ENCODE results near the gene RAB11FIP4. TPM values are rescaled to one million over a fixed set of nuclear protein-coding genes. Genes with fewer than 3 reads are reported as not detected.
A peak's percentile ranks its signal among the peaks of the same experiment; 100 is the strongest.

The RAB11FIP4 gene
- total and polyA plus RNA-seq, 2 of the 13 experiments (the other 11 are each of a cell fraction or from before 2014, with no cell fraction given), result 28.0 to 89.3 TPM

DNA sequence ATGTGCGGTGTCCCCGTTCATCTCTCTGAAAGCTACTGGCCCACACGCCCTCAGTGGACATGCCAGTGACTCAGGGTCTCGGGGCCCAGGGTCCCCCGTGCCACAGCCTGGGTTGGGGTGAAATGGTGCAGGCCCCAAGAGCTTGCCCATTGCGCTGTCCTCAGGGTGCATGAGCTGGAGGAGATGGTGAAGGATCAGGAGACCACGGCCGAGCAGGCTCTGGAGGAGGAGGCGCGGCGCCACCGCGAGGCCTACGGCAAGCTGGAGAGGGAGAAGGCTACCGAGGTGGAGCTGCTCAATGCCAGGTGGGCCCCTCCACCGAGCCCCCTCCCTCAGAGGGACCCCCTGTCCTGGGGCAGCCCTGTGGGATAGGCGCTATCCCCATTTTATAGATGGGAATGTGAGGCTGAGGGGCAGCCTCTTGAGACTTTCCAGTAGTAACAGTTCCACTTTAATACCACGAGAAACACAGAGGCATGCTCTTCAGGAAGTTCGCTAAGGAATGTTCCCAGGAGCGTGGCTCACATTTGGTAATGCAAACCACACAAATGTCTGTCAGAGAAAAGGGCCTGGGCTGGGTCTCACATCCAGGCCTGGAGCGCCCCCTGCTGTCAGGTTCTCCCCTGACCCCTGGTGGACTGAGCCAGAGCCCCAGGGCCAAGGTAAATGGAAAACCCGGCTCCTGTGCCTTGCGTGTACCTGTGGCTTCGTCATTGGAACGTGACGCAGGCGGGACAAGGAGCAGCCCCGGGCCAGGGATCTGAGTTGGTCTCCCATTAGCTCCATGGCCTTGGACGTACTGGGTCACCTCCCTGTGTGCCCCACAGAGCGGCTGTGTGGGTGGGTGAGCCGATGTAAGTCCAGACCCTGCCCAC is 133.7 kb downstream of the RAB11FIP4 start (continued):
- TF ChIP-seq ZHX2 (IDR thresholded peaks at IDR 0.05; ENCODE audit: low read depth) (no peak), ZHX2 (CRISPR knock-in tag; IDR thresholded peaks at IDR 0.05; ENCODE audit: borderline replicate concordance) (no peak), NFYB (CRISPR knock-in tag; IDR thresholded peaks at IDR 0.05) (no peak), SIN3B (IDR thresholded peaks at IDR 0.05; ENCODE audit: low read length) (no peak), RBM22 (optimal IDR thresholded peaks at IDR 0.05; ENCODE audit: low read length) (peak; percentile 86), ZMYM4 (CRISPR knock-in tag; IDR thresholded peaks at IDR 0.05) (no peak), CENPBD1 (CRISPR knock-in tag; IDR thresholded peaks at IDR 0.05; ENCODE audit: borderline replicate concordance, low read depth) (no peak), MYC (CRISPR knock-in tag; IDR thresholded peaks at IDR 0.05; ENCODE audit: borderline replicate concordance) (no peak)
- TF ChIP-seq, protein P1, sequence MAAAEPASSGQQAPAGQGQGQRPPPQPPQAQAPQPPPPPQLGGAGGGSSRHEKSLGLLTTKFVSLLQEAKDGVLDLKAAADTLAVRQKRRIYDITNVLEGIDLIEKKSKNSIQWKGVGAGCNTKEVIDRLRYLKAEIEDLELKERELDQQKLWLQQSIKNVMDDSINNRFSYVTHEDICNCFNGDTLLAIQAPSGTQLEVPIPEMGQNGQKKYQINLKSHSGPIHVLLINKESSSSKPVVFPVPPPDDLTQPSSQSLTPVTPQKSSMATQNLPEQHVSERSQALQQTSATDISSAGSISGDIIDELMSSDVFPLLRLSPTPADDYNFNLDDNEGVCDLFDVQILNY (CRISPR knock-in tag; conservative IDR thresholded peaks at IDR 0.05), result no peak
- TF ChIP-seq, protein P2, sequence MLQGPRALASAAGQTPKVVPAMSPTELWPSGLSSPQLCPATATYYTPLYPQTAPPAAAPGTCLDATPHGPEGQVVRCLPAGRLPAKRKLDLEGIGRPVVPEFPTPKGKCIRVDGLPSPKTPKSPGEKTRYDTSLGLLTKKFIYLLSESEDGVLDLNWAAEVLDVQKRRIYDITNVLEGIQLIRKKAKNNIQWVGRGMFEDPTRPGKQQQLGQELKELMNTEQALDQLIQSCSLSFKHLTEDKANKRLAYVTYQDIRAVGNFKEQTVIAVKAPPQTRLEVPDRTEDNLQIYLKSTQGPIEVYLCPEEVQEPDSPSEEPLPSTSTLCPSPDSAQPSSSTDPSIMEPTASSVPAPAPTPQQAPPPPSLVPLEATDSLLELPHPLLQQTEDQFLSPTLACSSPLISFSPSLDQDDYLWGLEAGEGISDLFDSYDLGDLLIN (CRISPR knock-in tag; IDR thresholded peaks at IDR 0.05; ENCODE audit: borderline replicate concordance), result no peak
- TF ChIP-seq, protein P3, sequence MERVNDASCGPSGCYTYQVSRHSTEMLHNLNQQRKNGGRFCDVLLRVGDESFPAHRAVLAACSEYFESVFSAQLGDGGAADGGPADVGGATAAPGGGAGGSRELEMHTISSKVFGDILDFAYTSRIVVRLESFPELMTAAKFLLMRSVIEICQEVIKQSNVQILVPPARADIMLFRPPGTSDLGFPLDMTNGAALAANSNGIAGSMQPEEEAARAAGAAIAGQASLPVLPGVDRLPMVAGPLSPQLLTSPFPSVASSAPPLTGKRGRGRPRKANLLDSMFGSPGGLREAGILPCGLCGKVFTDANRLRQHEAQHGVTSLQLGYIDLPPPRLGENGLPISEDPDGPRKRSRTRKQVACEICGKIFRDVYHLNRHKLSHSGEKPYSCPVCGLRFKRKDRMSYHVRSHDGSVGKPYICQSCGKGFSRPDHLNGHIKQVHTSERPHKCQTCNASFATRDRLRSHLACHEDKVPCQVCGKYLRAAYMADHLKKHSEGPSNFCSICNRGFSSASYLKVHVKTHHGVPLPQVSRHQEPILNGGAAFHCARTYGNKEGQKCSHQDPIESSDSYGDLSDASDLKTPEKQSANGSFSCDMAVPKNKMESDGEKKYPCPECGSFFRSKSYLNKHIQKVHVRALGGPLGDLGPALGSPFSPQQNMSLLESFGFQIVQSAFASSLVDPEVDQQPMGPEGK (CRISPR knock-in tag; IDR thresholded peaks at IDR 0.05), result no peak

All from HepG2 (cell line).